Posterior vena cava (tissue), 2 donors: ENCODE data around the gene OR2Z1. TPM values are rescaled to one million over a fixed set of nuclear protein-coding genes. Genes with fewer than 3 reads are reported as not detected.
"Not testable (repeated sequence)": the region's sequence is repeated elsewhere in the genome, so short reads cannot be mapped to it uniquely, and the experiment has no call there.

Experiments used
- DNase-seq: peaks from one replicate; pipeline ENCODE4 v3.0.0-alpha.2; 2020; ENCODE audit warnings: low spot score
- intact Hi-C, 2 donors: fragments of 100-400 bp; cut with DNase I; formaldehyde crosslinking; loops; one replicate each; pipeline versions ENCODE4 v1.14.1 to v1.14.2; 2022 to 2023
- total RNA-seq, 2 donors: library from RNA; stranded (reverse); fragmentation: NEBNext Ultra II Directional; extraction: Animal tissue kit (Norgen Biotek cat#: 25700); gene quantifications; one replicate each; pipeline ENCODE4 v1.2.1, GENCODE V29; 2021
- donor health status: DM: yes; HTN: yes; CAD: no.
- donor health status: DM: yes; HTN: yes; CAD: no.

OR2Z1 gene
- total RNA-seq, 2 donors from 2014 or later = not detected

DNA sequence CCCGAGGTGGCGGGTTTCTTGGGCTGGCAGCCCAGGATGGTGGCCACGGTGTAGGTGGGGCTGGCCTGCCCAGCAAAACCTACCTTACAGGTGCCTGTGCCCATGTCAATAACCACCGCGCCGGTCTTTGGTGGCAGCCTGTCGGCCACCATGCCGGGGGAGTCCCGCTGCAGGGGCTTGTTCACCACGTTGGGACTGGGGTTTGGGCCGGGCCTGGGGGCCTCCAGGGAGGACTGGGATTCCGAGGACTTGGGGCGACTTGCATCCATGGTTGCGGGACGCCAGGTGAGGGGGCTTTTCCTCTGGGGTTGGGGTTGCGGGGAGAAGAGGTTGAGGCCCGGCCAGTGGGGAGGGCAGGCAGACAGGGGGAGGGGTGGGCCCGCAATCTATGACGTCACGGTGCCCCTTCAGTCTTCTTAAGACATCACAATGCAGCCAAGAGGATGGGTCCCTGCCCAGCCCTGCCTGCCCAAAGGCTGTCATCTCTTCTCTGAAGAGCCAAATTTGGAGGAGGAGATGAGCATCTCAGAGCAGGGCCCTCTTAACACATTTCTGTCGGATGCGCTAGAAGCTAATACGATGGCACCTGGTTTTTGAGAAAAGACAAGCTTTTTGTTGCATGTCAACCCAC lies 22.9 kb upstream of the OR2Z1 start, which contains the start of gene ACTL9:
ACTL9 (minus strand) TSS at position 363 of the 631 bp plus-strand sequence; CDS start at position 269, 94 bp downstream.
- no peak for DNase-seq
- intact Hi-C loops = loop anchor here in 1 of 2 donors (5.0 kb wide), 1 partner anchor 849 kb away; no protein-coding TSS in a partner anchor

- intact Hi-C loops = loop anchor here in 1 of 2 donors (5.0 kb wide), 1 partner anchor 847 kb away; no protein-coding TSS in a partner anchor
- no peak for DNase-seq
Measured at GRCh38 chr19:8699908-8700307, 21.5 kb upstream of the OR2Z1 start.

DNA sequence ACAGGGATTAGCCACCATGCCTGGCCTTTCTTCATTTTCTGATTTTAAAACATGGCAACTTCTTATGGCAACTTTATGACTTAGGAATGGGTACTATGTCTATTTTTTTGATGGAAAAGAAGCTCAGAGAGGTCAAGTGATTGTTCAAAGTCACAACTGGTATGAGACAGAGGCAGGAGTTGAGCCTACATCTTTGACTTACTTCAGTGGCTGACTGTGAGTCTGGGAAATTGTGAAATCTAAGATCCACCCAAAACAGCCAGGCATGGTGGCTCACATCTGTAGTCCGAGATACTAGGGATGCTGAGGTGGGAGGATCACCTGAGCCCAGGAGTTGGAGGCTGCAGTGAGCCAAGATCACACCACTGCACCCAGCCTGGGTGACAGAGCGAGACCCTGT lies 20.5 kb upstream of the OR2Z1 start:
- DNase-seq = no peak
- intact Hi-C loops = no loop called here

DNA sequence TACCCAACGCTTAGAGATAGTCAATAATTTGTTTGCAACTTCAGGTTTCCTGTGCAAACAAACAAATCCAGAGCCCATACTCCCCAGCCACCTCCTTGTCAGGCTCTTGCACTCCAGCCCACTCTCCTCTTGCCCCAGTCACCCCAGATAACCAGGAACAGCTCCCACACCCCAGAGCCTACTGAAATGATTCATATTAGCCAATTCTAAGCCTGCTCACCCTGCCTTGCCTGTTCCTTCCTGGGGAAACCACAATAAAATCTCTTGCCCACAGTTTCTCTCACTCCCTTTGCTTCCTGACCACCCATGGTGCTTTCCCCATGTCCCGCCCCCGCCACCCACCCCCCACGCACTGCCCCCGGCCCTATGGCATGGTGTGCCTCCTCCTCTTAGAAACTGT lies 19.1 kb upstream of the OR2Z1 start:
- intact Hi-C loops = no loop called here
- no peak for DNase-seq

DNA sequence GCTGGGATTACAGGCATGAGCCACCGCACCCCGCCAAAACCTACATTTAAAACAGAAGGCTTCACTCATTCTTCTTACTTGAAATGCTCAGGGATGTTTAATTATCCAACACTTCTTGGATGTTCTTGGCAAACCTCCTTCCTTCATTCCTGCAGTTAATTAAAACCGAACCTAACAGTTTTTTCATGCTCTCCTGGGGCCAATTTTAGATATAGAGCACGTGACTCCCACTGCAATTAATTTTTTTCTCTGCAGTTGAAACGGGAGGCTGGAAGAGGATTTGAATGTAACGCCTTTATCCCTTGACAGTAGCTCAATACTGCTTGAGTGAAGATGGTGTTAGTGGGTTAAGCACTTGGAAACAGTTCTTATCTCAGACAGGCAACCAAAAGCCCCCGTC lies 18.2 kb upstream of the OR2Z1 start:
- DNase-seq = no peak
- intact Hi-C loops = no loop called here

DNA sequence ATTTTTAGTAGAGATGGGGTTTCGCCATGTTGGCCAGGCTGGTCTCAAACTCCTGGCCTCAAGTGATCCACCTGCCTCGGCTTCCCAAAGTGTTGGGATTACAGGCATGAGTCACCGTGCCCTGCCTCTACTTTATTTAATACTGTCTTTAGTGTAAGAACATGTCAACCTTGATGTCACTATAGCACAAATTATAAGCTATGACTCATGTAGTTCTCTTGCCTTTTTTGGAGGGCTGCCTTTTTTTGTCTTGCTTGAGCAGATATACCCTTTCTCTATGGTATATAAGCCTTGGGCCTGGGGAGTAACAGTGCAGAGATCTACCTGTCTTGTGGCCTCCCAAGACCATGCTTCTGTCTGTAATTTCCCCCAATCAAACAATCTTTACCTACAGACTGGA lies 16.1 kb upstream of the OR2Z1 start:
- DNase-seq, intact Hi-C loops: not testable (repeated sequence)

GRCh38 chr19:8705742-8706141 lies 15.7 kb upstream of the OR2Z1 start:
- intact Hi-C loops = no loop called here
- DNase-seq = no peak

DNA sequence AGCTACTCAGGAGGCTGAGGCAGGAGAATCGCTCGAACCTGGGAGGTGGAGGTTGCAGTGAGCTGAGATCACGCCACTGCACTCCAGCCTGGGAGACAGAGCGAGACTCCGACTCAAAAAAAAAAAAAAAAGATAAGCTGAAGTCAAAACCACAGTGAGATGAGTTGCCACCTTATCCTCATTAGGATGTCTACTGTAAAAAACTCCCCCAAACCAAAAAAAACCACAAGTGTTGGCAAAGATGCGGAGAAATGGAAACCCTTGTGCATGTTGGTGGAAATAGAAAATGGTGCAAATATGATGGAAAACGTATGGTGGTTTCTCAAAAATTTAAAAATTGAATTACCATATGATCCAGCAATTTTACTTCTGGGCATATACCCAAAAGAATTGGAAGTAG lies 11.1 kb upstream of the OR2Z1 start:
- intact Hi-C loops, DNase-seq: not testable (repeated sequence)

- intact Hi-C loops = no loop called here
- DNase-seq = no peak
Measured at GRCh38 chr19:8722032-8722431, 598 bp downstream of the OR2Z1 start.

- intact Hi-C loops = no loop called here
- DNase-seq = no peak
Measured at GRCh38 chr19:8724276-8724675, 2.8 kb downstream of the OR2Z1 start.

DNA sequence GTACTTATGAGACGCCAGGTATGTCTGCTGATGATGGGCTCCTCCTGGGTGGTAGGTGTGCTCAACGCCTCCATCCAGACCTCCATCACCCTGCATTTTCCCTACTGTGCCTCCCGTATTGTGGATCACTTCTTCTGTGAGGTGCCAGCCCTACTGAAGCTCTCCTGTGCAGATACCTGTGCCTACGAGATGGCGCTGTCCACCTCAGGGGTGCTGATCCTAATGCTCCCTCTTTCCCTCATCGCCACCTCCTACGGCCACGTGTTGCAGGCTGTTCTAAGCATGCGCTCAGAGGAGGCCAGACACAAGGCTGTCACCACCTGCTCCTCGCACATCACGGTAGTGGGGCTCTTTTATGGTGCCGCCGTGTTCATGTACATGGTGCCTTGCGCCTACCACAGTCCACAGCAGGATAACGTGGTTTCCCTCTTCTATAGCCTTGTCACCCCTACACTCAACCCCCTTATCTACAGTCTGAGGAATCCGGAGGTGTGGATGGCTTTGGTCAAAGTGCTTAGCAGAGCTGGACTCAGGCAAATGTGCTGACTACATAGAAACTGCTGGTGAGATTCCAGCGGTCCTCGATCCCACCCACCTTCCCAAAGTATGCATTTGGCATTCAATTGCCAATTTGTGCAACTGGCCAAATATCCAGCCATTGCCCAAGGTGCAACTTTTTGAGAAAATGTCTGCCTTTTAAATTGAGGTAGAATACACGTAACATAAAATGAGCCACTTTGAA lies 10.2 kb downstream of the OR2Z1 start:
- no peak for DNase-seq
- intact Hi-C loops = no loop called here

DNA sequence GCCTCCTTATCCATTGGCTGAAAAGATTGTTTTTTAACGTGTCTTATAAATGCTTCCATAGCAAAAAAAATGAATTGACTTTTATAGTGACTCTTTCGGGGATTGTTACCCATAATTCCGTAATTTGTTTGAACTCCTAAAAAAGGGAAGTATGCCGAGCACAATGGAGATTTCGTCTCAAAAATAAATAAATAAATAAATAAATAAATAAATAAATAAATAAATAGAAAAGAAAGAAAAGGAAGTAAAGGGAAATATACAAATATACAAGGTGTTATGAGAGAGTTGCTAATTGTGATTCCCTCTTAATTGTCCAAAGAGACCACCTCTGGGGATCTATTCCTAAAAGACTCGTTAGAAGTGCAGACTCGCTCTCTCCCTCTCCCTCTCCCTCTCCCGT lies 16.9 kb downstream of the OR2Z1 start:
- DNase-seq = no peak
- intact Hi-C loops = no loop called here

- intact Hi-C loops = not testable (repeated sequence)
Measured at GRCh38 chr19:8739291-8740065, 18.0 kb downstream of the OR2Z1 start.

GRCh38 chr19:8767257-8767656 lies 45.8 kb downstream of the OR2Z1 start:
- intact Hi-C loops, DNase-seq: not testable (repeated sequence)

More at GRCh38 chr19:8739291-8740065, 18.0 kb downstream of the OR2Z1 start:
- not testable (repeated sequence) for DNase-seq

GRCh38 chr19:8769265-8769664 lies 47.8 kb downstream of the OR2Z1 start:
- DNase-seq, intact Hi-C loops: not testable (repeated sequence)

- intact Hi-C loops, DNase-seq: not testable (repeated sequence)
Measured at GRCh38 chr19:8773587-8773986, 52.2 kb downstream of the OR2Z1 start.
